GM23248 (cell line): Measurements from ENCODE around the gene CIDEB.

Source experiments
- EZH2 ChIP-seq: fragments of 200-600 bp; sonication (generic); IDR thresholded peaks from 2 replicates; pipeline ENCODE4 v1.6.1; 2018; ENCODE audit warnings: antibody characterized with exemption, mild to moderate bottlenecking; ENCODE audit not compliant: insufficient read depth, poor library complexity, severe bottlenecking
- EZH2phosphoT487 ChIP-seq: fragments of 200-600 bp; sonication (generic); IDR thresholded peaks from 2 replicates; pipeline ENCODE4 v1.6.1; 2018; ENCODE audit warnings: antibody characterized with exemption, moderate library complexity, mild to moderate bottlenecking, low read depth; ENCODE audit not compliant: insufficient read depth

DNA sequence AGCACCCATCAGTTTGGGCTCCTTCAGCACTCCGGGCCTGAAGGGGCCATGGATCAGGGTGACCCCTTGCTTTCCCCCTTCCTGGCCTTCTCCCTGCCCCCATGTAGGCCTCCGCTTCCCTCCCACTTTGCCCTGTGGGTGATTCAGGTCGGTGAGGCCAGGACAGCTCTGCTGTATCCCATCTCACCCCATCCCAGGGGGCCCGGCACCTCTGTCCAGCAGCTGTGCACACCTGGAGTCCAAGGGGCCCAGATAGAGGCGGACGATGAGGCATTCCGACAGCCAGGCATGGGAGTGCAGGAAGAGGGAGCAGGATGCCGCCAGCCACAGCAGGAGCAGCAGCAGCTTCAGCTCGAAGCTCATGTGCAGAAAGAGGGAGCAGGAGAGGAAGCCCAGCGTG, 14.9 kb upstream of the CIDEB start:
- TF ChIP-seq EZH2phosphoT487 (no peak), EZH2 (no peak)
